ENCODE measurements around the gene CTNNB1.

Gene CTNNB1

DNA sequence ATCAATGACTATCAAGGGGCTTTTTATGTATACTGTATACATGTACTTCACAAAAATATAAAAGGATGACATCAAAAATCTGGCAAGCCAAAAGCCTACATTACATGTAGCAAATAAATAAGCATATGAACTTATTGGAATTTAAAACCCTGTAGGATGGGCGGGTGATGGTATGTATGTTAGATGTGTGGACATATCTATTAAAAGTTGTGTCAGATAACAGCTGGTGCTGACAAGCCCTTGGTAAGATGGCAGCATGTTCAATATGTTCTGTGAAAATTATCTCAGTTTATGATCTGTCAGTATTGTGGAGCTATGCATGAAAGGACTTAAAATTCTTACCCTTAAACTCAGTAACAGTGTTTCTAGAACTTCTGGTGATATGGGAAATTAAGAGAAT lies 20.1 kb downstream of the CTNNB1 start:
- DNase-seq (ENCODE audit: low spot score) = no peak

DNA sequence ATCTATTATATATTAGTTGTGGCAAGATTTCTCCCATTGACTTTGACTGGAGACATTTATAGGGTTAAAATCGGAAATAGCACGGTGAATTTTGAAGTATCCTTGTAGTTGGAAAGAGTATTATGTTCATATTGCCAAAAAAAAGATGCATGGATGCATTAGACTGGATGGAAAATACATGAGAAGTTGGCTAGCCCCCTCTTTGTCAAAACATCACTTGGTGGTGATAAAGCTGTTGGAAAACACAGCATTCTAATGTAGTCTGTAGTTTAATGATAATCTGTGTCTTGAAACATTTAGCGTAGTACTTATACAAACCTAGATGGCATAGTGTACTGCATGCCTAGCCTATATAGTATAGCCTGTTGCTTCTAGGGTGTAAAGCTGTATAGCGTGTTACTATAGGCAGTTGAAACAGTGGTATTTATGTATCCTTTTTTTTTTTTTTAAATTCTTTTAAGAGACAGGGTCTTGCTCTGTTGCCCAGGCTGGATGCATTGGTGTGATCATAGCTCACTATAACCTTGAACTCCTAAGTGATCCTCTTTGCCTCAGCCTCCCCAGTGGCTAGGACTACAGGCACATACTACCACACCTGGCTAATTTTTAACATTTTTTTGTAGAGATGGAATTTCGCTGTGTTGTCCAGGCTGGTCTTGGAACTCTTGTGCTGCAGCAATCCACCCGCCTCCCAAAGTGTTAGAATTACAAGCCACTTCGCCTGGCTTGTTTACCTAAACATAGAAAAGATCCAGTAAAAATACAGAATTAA lies 21.8 kb downstream of the CTNNB1 start:
- DNase-seq (ENCODE audit: low spot score) = no peak

DNA sequence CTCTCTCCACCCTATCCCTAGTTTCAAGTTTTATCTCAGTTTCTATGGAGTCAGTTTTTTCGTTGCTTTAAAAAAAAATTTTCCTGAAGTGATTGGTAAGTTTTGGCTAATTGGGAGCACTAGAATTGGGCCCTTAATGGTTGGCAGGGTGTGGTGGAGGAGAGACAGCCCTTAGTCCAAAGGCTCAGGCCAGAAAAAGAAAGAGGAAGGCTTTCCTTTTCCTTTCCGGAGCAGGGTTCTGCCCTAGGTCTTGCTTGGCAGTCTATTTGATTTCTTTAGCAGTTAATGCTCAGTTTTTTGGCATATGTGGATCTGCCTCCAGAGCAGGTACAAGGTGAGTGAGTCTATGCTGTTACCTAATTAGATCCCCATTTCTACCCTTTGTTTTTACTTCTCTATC lies 22.7 kb downstream of the CTNNB1 start:
- DNase-seq (ENCODE audit: low spot score) = no peak

DNA sequence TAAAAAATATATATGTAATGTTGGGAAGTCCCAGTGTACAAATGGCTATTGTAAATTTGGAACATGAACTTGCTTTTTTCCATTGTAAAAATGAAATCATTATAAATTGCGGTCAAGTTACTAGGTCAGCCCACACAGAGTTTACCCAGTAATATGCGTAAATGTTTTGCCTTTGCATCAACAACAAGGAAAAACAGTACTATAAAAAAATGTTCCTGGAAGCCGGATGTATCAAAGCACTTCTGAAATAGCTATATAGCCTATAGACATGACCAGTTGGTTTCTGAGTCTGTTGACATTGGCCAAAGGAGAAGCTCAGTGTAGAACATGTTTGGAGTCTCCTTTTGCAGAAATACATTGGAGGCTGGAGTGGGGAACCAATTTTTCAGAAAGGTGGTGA lies 23.2 kb downstream of the CTNNB1 start:
- DNase-seq (ENCODE audit: low spot score) = no peak

DNA sequence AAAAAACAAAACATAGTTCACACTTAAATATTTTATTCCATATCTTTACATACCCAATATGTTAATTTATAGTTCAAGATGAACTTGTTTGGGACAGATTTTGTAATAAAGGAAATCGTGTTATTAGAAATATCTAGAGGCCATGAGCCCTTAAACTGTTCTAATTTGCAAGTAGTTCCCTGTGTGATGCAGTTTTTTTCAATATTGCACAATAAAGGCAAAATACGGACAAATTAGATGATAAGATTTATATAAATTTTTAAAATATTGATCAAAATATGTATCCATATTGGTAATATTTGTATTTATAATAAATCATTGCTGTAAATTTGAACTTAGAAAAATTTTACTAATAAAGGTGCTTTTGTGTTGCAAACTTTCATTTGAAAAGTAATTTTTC lies 23.8 kb downstream of the CTNNB1 start:
- no peak for DNase-seq (ENCODE audit: low spot score)

DNA sequence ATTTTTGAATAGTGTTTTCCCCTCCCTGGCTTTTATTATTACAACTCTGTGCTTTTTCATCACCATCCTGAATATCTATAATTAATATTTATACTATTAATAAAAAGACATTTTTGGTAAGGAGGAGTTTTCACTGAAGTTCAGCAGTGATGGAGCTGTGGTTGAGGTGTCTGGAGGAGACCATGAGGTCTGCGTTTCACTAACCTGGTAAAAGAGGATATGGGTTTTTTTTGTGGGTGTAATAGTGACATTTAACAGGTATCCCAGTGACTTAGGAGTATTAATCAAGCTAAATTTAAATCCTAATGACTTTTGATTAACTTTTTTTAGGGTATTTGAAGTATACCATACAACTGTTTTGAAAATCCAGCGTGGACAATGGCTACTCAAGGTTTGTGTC lies 24.4 kb downstream of the CTNNB1 start:
- no peak for DNase-seq (ENCODE audit: low spot score)

DNA sequence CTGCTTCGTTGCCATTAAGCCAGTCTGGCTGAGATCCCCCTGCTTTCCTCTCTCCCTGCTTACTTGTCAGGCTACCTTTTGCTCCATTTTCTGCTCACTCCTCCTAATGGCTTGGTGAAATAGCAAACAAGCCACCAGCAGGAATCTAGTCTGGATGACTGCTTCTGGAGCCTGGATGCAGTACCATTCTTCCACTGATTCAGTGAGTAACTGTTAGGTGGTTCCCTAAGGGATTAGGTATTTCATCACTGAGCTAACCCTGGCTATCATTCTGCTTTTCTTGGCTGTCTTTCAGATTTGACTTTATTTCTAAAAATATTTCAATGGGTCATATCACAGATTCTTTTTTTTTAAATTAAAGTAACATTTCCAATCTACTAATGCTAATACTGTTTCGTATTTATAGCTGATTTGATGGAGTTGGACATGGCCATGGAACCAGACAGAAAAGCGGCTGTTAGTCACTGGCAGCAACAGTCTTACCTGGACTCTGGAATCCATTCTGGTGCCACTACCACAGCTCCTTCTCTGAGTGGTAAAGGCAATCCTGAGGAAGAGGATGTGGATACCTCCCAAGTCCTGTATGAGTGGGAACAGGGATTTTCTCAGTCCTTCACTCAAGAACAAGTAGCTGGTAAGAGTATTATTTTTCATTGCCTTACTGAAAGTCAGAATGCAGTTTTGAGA lies 25.0 kb downstream of the CTNNB1 start:
- DNase-seq (ENCODE audit: low spot score) = no peak

DNA sequence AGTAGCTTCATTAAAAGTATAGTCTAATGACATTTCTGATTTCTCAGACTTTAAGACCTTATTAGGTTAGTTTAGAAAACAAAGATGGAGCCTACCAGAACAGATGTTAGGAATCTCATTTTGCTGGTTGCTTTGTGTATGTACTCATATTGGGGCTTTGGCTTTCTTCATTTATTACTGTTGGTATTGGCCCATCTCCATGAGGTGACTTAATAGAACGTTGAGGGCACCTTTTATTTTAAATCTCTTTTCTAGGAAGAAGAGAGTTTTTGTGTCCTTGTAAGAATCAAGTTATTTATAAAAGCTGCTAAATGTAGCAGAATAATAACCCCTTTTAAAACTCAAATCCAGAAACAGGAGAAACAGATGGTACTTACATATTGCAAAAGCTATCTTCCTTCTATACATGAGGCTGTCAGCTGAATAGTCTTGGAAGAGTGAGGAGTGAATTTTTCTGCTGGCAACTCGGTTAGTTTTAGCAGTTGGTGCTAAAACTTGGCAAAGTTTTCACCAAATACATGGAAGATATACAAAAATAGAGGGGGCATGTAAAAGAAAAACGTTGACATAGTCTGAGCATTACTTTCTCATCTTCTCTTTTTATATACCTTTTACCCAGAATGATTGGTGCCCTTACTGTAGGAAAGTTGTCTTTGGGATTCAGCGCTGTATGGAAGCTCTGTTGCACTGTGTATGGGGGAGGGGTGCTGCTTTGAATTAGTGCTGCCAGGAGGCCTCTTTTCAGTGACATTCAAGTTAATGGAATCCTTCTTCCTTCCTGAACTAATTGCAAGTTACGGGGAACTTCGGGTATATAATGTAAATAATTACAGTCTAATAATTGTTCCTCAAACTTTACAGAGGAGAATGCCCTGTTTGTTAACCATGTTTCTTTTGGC lies 35.8 kb downstream of the CTNNB1 start:
- no peak for DNase-seq (ENCODE audit: low spot score)

DNA sequence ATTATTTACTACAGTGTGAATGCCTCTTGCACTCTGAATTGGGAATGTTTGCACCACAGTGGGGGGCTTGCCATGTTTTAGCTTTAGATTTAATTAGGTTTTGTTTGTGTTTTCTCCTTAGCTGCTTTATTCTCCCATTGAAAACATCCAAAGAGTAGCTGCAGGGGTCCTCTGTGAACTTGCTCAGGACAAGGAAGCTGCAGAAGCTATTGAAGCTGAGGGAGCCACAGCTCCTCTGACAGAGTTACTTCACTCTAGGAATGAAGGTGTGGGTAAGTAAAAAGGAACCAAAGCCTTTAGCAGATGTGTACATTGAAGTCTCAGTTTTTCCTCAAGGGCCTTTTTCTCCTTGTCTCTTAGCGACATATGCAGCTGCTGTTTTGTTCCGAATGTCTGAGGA lies 36.9 kb downstream of the CTNNB1 start:
- DNase-seq (ENCODE audit: low spot score) = no peak

DNA sequence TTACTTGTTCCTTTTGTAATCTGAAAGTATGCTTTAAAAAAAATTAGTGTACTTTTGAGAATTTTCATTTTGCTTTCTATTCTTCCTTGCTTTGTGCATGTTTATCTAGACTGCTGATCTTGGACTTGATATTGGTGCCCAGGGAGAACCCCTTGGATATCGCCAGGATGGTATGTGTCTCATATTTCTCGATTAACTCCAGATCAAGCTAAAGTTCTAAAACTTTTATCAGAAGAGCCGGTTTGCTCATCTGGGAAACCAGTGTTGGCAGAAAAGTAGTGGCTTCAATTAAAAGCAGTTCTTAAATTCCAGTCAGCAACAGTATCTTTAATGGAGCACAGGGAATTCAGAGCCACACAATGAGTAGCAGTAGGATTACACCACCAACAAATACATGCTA lies 38.6 kb downstream of the CTNNB1 start:
- no peak for DNase-seq (ENCODE audit: low spot score)

DNA sequence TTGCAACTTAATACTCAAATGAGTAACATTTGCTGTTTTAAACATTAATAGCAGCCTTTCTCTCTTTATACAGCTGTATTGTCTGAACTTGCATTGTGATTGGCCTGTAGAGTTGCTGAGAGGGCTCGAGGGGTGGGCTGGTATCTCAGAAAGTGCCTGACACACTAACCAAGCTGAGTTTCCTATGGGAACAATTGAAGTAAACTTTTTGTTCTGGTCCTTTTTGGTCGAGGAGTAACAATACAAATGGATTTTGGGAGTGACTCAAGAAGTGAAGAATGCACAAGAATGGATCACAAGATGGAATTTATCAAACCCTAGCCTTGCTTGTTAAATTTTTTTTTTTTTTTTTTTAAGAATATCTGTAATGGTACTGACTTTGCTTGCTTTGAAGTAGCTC lies 40.3 kb downstream of the CTNNB1 start:
- DNase-seq (ENCODE audit: low spot score) = no peak

DNA sequence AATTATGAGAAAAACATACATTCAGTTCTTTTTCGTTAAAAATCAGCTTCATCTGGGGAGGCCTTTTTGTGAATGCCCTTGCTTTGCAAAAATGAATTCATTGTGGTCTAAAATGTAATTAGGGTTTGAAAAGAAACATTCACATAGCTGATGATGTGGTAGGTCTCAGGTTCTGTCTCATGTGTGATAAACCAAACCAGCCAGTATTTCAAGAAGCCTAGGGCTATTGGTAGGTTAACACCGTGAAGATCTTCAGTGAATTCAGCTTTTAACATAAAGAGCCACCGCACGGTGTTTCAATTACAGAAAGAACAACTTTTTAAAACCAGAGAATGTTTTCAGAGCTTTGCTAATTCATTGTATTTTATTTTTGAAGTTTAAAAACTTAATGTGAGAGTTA lies 41.9 kb downstream of the CTNNB1 start:
- DNase-seq (ENCODE audit: low spot score) = no peak

DNA sequence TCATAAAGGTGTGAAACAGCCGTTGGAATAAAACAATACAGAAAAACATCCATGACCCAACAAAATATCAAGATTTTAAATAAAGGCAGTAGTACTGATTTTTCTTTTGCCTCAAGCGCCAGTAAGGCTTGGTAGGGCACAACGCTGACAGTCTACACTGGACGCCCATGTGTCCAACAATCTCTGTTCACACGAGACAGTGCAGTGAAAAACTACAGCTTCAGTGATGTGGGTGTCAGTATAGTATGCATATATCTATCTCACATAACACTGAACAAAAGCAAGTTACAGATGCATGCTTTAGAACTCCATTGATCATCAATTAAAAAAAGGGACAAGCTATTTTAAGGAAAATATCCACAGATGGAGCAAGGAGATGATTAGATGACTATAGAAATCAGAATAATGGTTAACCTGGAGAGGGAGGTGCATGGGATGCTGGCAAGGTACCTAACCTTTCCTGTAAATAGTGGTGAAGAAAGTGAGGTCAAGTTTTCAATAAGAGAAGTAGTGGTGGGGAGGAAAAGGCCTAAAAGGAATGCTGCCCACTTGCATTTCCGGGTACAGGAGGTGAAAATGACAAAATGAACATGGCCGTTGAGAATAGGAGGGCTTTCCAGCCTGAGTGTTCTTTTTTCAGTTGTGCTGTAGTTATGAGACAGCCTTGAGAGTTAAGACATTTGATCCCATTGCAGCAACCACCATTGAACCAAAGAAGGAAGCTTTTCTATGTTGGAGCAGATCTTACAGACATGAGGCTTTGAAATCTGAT lies 42.7 kb downstream of the CTNNB1 start:
- DNase-seq (ENCODE audit: low spot score) = no peak

DNA sequence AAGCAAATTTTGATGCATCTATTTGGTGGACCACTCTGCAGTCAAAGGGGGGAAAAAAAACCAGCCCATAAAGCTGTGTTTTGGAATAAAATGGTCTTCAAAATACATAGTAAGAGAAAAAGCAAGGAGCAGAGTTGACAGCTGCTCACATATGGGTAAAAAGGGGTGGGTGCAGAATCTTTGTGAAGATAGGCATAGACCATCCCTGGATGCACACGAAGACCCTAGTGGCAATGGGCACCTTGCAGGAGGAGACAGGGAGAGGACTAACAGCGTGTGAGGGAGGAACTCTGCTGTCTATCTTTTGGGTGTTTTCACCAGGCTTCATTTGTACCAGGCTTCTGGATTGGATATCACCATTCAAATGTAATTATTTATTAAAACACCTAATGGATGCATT lies 43.9 kb downstream of the CTNNB1 start:
- DNase-seq (ENCODE audit: low spot score) = no peak

DNA sequence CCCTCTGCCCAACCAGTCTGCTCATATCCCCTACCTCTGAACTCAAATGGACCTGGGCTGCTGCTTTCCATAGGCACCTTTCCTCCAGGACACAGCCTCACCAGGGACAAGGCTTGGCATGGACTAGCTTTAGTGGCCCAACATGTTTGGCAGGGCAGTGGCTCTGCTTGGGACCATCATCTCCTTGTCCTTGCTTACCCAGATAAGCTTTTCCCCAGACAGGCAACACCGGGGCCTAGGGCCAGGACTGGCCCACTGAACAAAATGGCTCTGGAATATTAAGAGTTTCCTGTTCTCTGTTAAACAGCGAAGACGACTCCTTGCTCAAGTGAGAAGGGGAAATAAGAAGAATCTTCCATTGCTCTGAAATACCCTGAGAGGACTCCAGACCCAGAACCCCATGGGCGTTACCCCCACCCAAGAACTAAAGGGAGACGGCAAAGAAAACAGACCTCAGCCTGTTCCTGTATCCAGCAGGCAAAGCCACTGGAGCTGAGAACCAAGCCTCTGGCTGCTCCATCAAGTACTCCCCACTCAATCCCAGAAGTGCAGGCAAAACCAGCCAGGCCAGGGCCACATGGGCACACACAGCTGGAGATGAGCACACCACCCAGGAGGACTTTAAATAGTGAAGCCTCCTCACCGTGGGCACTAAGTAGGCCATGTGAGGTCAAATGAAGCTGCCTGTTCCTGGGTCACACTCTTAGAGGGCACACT lies 45.5 kb downstream of the CTNNB1 start:
- DNase-seq (ENCODE audit: low spot score) = no peak

DNA sequence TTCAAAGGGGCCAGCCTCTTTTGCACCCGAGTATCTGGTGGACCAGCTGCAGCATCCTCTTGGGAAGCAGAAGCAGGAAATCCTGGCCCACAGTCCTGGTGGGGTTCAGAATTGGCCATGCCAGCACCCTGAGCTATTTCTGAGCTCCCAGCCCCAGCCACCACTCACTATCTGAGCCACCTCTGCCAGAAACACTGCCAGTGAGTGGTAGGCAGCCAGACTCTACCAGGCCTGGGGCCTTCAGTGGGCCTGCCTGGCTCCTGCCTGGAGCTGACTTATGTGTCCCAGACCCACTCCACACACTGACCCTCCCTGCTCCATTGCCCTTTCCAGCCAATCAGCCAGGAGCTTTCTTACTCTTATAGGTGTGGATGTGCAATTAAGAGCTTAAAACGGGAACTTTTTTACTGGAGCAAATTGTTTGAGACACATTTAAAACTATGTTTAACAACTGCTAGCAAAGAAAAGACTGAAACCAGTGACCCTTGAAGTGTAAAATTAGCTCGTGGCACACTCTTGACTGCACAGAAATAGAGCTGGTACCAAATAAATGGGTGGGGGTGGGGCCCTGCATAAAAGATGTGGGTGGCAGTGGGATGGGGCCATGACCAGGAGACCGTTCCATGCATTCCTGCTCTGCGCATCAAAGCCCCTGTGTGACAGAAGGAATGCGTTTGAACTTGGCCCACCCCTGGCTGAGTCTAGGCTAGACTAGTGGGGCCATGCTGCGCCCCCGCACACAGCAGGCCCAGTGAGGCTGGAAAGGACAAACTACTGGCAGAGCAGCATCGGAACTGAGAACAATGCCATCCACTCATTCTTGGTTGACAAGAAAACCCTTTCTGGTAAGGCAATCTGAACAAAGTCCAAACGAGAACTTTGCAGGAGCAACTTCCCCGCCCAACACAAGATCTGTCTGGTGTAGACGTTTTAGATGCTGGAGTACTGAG lies 48.0 kb downstream of the CTNNB1 start:
- no peak for DNase-seq (ENCODE audit: low spot score)

DNA sequence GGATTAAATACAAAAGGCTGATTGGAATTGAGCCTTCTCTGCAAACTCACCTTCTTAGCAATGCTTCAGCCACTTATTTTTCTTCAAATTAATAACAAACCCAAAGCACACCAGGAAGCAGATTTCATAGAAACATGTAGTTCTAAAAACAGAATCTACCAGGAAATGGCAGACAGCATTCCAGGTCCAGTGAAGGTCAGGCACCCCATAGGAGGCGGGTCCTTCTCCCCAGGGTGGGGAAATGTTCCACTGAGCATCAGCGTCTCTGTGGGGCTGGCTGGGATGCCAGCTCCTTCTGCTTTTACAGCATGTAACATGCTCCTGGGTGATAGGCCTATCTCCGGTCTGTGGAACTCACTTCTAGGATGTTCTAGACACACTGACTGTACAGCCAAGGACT lies 49.2 kb downstream of the CTNNB1 start:
- DNase-seq (ENCODE audit: low spot score) = no peak

DNA sequence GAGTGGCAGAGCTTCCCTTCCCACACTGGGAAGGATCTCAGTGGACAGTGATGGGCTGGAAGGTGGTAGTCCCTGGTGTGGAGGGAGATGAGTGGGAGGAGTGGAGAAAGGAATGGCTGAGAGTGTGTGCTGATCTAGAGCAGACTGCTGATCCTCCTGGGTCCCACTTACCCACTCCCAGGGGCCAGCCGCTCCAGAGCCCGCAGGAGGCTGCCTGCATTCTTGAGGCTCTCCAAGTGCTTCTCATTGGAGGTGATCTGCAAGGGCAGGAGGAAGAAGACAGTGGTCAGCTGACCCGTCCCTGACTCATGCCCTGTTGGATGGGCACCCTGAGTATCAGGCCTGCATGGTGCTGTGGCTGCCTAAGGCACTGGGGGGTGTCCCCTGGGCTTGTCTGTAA lies 50.0 kb downstream of the CTNNB1 start:
- no peak for DNase-seq (ENCODE audit: low spot score)

DNA sequence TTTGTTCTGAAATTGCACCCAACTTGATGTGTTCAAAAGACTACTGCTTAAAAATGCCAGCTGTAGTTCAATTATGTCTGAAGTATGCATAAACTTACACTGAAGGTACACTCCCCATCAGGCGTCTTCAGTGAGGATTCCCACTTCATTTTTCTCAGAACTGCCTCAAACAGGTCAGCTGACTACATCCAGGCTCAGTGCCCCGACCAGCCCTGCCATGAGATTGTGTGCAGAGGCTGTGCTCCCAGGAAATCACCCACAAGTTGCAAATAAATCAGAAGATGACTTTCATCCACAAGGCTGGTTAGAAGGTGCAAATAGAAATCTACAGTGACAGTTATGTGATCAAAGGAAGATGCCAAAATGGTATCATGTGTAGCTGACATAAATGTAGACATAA lies 51.5 kb downstream of the CTNNB1 start:
- no peak for DNase-seq (ENCODE audit: low spot score)

DNA sequence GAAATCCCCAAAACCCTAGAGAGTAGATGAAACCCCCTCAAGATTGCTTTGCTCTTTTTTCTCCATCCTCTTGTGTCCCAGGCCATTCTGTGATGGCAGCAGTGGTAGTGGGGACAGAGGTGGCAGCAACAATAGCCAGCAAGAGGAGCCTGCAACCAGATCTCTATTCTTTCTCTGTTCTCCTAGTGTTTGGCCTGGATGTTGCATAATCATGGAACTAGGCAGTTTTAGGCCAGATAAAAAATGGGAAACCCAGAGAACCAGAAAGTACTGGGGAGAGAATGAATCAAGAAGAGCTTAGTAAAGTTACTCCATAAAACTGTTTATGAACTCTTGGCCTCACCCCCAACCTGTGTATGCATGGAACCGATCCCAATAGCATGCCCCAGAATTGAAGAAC lies 52.3 kb downstream of the CTNNB1 start:
- DNase-seq (ENCODE audit: low spot score) = no peak

All from CD4-positive, alpha-beta T cell treated with Interleukin-6 at 100 ng/mL for 8 hours (primary cell).